DMS 273 (cell line): Measurements from ENCODE around the gene ETHE1.

Experiments
- DNase-seq: peaks from one replicate; lab custom pipeline; 2025; ENCODE audit not compliant: unreplicated experiment; lab: John Stamatoyannopoulos, UW

The ETHE1 gene

GRCh38 chr19:43526884-43527859 is at the start of gene ETHE1:
Gene ETHE1 (minus strand): TSS chr19:43527201. CDS start chr19:43527177, 24 bp downstream.
- peak; percentile 73 for DNase-seq

GRCh38 chr19:43575955-43576878 is 49.2 kb upstream of the ETHE1 start:
- DNase-seq, result no peak

GRCh38 chr19:43575156-43575950 is 48.4 kb upstream of the ETHE1 start, which contains the start of the genes PINLYP and XRCC1:
Gene PINLYP (plus strand): TSS chr19:43575801. CDS start chr19:43577192, 1,391 bp downstream.
Gene XRCC1 (minus strand): TSS chr19:43575527. CDS start chr19:43575458, 69 bp downstream.
- peak; percentile 100 for DNase-seq

- DNase-seq, result peak; percentile 28
These were observed 47.6 kb upstream of the ETHE1 start for GRCh38 chr19:43574424-43575155.

- no peak for DNase-seq
These were observed 45.2 kb upstream of the ETHE1 start for GRCh38 chr19:43572171-43572588.

- DNase-seq, result peak; percentile 28
These were observed 43.3 kb upstream of the ETHE1 start for GRCh38 chr19:43570174-43570791.

GRCh38 chr19:43569657-43570056 is 42.7 kb upstream of the ETHE1 start:
- DNase-seq, result no peak

GRCh38 chr19:43564800-43565199 is 37.8 kb upstream of the ETHE1 start:
- DNase-seq, result peak; percentile 19

- no peak for DNase-seq
These were observed 36.9 kb upstream of the ETHE1 start for GRCh38 chr19:43563816-43564457.

- DNase-seq, result peak; percentile 69
These were observed 35.8 kb upstream of the ETHE1 start for GRCh38 chr19:43562698-43563241.

- no peak for DNase-seq
These were observed 35.3 kb upstream of the ETHE1 start for GRCh38 chr19:43562226-43562697.

- no peak for DNase-seq
These were observed 34.4 kb upstream of the ETHE1 start for GRCh38 chr19:43561139-43561970.

- DNase-seq, result peak; percentile 17
These were observed 33.7 kb upstream of the ETHE1 start for GRCh38 chr19:43560687-43561086.

- DNase-seq, result peak; percentile 81
These were observed 28.3 kb upstream of the ETHE1 start for GRCh38 chr19:43555185-43555770.

- DNase-seq, result no peak
These were observed 27.4 kb upstream of the ETHE1 start for GRCh38 chr19:43554317-43554895.

- DNase-seq, result no peak
These were observed 26.7 kb upstream of the ETHE1 start for GRCh38 chr19:43553656-43554055.

- DNase-seq, result peak; percentile 16
These were observed 25.6 kb upstream of the ETHE1 start for GRCh38 chr19:43552616-43553015.
